ENCODE data around the gene ERVV-1.

DNA sequence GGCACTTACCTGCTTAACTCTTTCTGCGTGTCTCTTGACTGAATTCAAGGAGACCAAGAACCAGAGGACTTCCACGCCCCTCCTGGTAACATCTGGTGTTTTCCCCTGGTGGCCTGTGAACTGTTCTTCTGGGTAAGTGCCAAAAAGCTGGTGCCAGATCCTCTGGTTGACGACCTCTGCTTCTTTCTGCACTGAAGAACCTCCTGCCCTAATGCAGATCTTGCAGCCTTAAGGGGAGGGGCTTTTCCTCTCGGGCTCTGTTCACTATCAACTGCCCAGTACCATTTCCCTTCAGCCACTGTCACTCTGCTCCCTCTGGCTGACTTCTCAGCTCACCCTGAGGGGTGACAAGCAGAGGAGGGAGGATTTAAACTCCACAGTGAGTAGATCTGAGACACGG is 6.1 kb upstream of the ERVV-1 start:
- TF ChIP-seq, protein P1, sequence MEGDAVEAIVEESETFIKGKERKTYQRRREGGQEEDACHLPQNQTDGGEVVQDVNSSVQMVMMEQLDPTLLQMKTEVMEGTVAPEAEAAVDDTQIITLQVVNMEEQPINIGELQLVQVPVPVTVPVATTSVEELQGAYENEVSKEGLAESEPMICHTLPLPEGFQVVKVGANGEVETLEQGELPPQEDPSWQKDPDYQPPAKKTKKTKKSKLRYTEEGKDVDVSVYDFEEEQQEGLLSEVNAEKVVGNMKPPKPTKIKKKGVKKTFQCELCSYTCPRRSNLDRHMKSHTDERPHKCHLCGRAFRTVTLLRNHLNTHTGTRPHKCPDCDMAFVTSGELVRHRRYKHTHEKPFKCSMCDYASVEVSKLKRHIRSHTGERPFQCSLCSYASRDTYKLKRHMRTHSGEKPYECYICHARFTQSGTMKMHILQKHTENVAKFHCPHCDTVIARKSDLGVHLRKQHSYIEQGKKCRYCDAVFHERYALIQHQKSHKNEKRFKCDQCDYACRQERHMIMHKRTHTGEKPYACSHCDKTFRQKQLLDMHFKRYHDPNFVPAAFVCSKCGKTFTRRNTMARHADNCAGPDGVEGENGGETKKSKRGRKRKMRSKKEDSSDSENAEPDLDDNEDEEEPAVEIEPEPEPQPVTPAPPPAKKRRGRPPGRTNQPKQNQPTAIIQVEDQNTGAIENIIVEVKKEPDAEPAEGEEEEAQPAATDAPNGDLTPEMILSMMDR (IDR thresholded peaks at IDR 0.05): no peak
- TF ChIP-seq POLR2A (IDR thresholded peaks at IDR 0.05): no peak

Measured in thyroid gland (tissue), 4 donors.